Upper lobe of left lung (tissue), 4 donors: ENCODE results near the gene OR11H12.
"Not testable (repeated sequence)": the region's sequence is repeated elsewhere in the genome, so short reads cannot be mapped to it uniquely, and the experiment has no call there.

Experiments
- CTCF ChIP-seq, 6 experiments: fragments of 450-650 bp in 4 of 6; fragments of 200-600 bp in 2 of 6; sonication (generic) in 2 of 6; IDR thresholded peaks; one replicate each; pipeline ENCODE4 v1.5.1; 2016 to 2019; ENCODE audit warnings: antibody characterized with exemption in 6 of 6
- EP300 ChIP-seq, 4 donors: sonication (generic); formaldehyde crosslinking; IDR thresholded peaks; one replicate each; pipeline ENCODE4 v1.5.1; 2017; ENCODE audit warnings: antibody characterized with exemption in 4 of 4, control low read depth in 2 of 4
- POLR2A ChIP-seq, 4 donors: fragments of 450-650 bp; IDR thresholded peaks; one replicate each; pipeline ENCODE4 v1.5.1; 2016 to 2017; ENCODE audit warnings: antibody characterized with exemption in 4 of 4, mild to moderate bottlenecking in 2 of 4
- POLR2AphosphoS5 ChIP-seq, 2 donors: sonication (generic); formaldehyde crosslinking; IDR thresholded peaks; one replicate each; pipeline ENCODE4 v1.5.1; 2017; ENCODE audit warnings: antibody characterized with exemption in 2 of 2

GRCh38 chr14:18638032-18638431 is 37.1 kb downstream of the OR11H12 start:
- not testable (repeated sequence) for TF ChIP-seq CTCF, EP300, POLR2A, POLR2AphosphoS5 (IDR thresholded peaks at IDR 0.05)
